Stimulated activated effector memory CD8-positive, alpha-beta T cell treated with anti-CD3 and anti-CD28 coated beads, Interleukin-12 subunit alpha, Interleukin-12 subunit beta, amount 100 ng/mL, for 72 hours (primary cell): ENCODE data around the gene CARS2.
A peak's percentile ranks its signal among the peaks of the same experiment; 100 is the strongest.
"Not testable (repeated sequence)": the region's sequence is repeated elsewhere in the genome, so short reads cannot be mapped to it uniquely, and the experiment has no call there.

Experiments
- ATAC-seq: fragments of 150-1000 bp; cut with Tn5 transposase; 2 replicates; pipeline ENCODE4 v1.10.0; 2021
- DNase-seq, 2 donors: peaks; one replicate each; pipeline ENCODE4 v3.0.0; 2021 to 2022; ENCODE audit warnings: low spot score in 2 of 2
- H3K27ac Mint-ChIP-seq: one replicate; pipeline ENCODE4 v1.8.0; 2022; ENCODE audit warnings: mild to moderate bottlenecking, mixed read lengths
- H3K36me3 Mint-ChIP-seq: one replicate; pipeline ENCODE4 v1.8.0; 2022; ENCODE audit warnings: mild to moderate bottlenecking, mixed read lengths
- H3K4me1 Mint-ChIP-seq: one replicate; pipeline ENCODE4 v1.8.0; 2022; ENCODE audit warnings: mixed read lengths
- H3K4me3 Mint-ChIP-seq: one replicate; pipeline ENCODE4 v1.8.0; 2022; ENCODE audit warnings: mild to moderate bottlenecking, mixed read lengths
- H3K9me3 Mint-ChIP-seq: one replicate; pipeline ENCODE4 v1.8.0; 2022; ENCODE audit warnings: mixed read lengths

The CARS2 gene

DNA sequence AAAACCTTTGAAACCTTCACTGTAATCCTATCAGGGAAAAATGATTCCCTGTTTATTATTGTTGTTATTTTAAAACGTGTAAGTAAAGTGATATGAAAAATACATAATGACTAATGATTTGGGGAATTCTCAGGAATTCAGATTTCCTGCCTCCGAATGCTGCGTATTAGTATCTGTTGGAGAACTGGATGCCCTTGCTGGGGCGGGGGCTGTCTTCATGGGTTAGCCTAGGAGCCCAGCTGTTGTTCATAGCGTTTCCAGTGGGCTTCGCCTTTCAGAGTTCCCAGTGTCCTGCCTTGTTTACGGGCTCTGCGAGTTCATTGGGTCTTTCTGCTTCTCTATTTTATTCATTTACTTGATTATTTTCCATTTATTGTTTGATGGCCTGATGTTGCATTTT, 72.1 kb downstream of the CARS2 start:
- peaks cover 60% of the 10 kb centered on the region for H3K36me3 Mint-ChIP-seq
- H3K27ac Mint-ChIP-seq: no peak overlapping the region
- DNase-seq: no peak

DNA sequence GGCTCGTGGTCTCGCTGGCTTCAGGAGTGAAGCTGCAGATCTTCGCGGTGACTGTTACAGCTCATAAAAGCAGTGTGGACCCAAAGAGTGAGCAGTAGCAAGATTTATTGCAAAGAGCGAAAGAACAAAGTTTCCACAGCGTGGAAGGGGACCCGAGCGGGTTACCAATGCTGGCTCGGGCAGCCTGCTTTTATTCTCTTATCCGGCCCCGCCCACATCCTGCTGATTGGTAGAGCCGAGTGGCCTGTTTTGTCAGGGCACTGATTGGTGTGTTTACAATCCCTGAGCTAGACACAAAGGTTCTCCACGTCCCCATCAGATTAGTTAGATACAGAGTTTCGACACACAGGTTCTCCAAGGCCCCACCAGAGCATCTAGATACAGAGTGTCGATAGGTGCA, 73.7 kb downstream of the CARS2 start:
- not testable (repeated sequence) for H3K27ac Mint-ChIP-seq

More for the DNA sequence above, 72.1 kb downstream of the CARS2 start:
- no peak for ATAC-seq
- Mint-ChIP-seq H3K4me3 (no peak overlapping the region), H3K4me1 (peaks cover 22% of the 10 kb centered on the region), H3K9me3 (no peaks in the 10 kb centered on the region)

DNA sequence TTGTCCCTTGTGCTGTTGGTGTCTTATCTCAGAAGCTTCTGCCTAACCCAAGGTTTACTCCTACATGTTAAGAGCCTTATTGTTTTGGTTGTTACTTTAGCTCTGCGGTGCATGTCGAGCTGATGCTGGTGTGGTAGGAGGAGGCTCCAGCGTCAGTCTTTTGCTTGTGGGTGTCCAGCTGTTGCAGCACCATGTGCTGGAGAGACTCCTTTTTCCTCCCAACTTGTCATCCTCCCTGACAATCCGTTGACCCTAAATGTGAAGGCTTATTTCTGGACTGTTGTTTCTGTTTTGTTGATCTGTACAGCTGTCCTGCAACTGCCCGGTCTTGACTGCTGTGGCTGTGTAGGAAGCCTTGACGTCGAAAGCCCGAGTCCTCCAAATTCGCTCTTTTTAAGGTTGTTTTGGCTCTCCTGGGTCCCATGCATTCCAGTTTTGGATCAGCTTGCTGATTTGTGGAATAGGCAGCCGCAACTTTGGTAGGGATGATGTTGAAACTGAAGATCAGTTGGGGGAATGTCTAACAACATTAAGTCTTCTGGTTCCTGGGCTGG, 75.3 kb downstream of the CARS2 start:
- no peaks in the 10 kb centered on the region for H3K9me3 Mint-ChIP-seq
- DNase-seq (no peak), ATAC-seq (no peak)
- peaks cover 63% of the 10 kb centered on the region for H3K36me3 Mint-ChIP-seq
- peak overlapping the region; percentile 85 for H3K27ac Mint-ChIP-seq
- H3K4me1 Mint-ChIP-seq: peaks cover 51% of the 10 kb centered on the region
- H3K4me3 Mint-ChIP-seq: no peak overlapping the region

More for the DNA sequence above, 73.7 kb downstream of the CARS2 start:
- H3K36me3 Mint-ChIP-seq: peaks cover 62% of the 10 kb centered on the region
- not testable (repeated sequence) for ATAC-seq, H3K9me3 Mint-ChIP-seq, H3K4me3 Mint-ChIP-seq, DNase-seq
- H3K4me1 Mint-ChIP-seq: peaks cover 35% of the 10 kb centered on the region

DNA sequence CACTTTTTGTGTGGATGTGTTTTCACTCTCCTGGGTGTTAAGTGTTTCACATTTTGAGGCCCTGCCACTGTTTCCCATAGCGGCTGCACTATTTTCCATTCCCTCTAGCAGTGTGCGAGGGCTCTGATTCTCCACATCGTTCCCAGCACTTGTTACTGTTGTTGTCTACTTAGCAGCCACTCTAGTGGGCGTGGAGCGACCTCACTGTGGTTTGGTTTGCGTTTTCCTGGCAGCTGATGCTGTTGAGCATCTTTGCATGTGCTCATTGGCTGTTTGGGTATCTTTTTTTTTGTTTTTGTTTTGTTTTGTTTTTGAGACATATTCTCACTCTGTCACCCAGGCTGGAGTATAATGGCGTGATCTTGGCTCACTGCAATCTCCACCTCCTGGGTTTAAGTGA, 76.2 kb downstream of the CARS2 start:
- H3K36me3 Mint-ChIP-seq: peaks cover 57% of the 10 kb centered on the region
- H3K9me3 Mint-ChIP-seq: no peaks in the 10 kb centered on the region
- peak overlapping the region; percentile 85 for H3K27ac Mint-ChIP-seq
- no peak for DNase-seq
- peak; percentile 76 for ATAC-seq
- peaks cover 54% of the 10 kb centered on the region for H3K4me1 Mint-ChIP-seq
- H3K4me3 Mint-ChIP-seq: no peak overlapping the region

DNA sequence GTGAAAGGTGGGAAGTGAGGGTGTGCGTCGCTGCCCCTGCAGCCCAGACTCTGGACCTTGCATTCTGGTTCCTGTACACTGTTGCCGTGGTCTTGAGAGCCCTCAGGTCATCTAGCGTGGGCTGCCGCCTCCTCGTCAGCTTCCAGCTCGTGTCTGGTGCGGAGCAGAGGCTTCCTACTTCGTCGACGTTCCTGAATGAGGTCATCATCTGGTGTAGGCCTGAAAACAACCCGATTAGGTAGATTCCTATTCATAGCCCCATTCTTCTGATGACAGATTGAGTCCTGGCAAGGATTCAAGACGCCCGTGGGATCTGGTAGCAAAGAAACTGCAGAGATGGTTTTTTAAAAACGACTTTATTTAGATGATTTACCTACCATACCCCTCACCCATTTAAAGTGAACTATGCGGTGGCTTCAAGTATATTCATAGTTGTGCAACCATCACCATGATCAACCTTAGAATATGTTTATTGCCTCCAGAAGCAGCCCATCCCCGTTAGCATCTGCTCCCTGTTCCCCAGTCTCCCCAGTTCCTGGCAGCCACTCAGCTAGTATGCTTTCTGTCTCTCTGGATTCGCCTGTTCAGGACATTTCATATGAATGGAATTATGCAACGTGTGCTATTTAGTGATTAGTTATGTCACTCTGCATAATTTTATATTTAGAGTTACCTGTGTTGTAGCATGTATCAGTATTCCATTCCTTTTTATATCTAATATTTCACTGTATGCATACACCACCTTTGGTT, 76.8 kb downstream of the CARS2 start:
- Mint-ChIP-seq H3K36me3 (peaks cover 57% of the 10 kb centered on the region), H3K9me3 (no peaks in the 10 kb centered on the region), H3K4me1 (peaks cover 54% of the 10 kb centered on the region), H3K4me3 (no peak overlapping the region), H3K27ac (peak overlapping the region; percentile 85)
- ATAC-seq (no peak), DNase-seq (no peak)

DNA sequence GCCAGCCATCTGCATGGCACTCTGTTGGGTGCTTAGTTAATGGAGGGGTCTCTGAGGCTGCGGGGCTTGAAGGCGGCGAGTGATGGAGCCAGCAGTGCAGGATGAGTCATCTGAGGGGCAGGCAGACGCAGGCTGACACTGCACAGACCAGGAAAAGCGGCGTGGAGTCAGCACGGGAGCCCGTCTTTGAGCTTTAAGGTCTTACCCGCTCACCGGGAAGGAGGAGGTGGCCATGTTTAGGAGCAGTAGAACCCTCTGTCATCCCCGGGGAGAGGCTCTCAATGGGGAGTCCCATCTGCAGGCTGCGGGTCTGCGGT, 77.5 kb downstream of the CARS2 start:
- peak; percentile 21 for ATAC-seq
- H3K27ac Mint-ChIP-seq: peak overlapping the region; percentile 20

DNA sequence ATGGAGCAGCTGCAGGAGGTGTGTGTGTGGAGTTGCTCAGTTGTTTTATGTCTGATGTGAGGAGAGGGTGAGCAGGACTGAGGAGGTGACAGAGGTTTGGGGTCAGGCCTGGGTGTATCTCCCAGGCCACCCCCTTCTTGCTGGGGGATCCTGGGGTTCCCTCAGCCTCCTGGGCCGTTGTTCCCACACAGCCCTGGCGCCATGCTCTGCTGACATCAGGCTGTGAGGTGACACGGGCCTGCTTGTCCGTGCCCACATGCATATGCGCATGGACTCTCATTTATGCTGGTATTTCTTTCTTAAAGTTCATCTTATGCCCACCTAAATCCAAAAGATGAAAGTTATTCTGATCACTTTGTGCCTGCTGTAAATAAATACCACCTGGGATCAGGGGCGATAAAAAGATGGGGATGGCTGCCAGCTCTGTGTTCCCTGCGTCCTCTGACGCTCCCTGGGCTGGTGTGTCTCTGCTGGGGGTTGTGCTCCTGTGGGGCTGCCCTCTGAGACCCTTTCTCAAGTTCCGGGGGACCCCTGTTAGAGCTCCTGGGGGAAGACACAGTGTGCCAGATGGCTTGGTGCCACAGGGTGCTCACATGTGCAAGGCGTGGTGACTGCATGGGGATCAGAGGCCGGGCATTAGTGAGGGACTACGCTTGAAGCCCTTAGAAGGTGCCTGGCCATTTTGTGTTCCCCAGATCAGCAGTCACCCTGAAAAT, 78.0 kb downstream of the CARS2 start:
- Mint-ChIP-seq H3K9me3 (no peaks in the 10 kb centered on the region), H3K36me3 (peaks cover 66% of the 10 kb centered on the region), H3K27ac (peak overlapping the region; percentile 20), H3K4me1 (peaks cover 55% of the 10 kb centered on the region), H3K4me3 (no peak overlapping the region)
- ATAC-seq (no peak), DNase-seq (no peak)

More for the DNA sequence above, 77.5 kb downstream of the CARS2 start:
- Mint-ChIP-seq H3K9me3 (no peaks in the 10 kb centered on the region), H3K4me1 (peaks cover 54% of the 10 kb centered on the region), H3K4me3 (no peak overlapping the region), H3K36me3 (peaks cover 61% of the 10 kb centered on the region)
- DNase-seq: no peak

DNA sequence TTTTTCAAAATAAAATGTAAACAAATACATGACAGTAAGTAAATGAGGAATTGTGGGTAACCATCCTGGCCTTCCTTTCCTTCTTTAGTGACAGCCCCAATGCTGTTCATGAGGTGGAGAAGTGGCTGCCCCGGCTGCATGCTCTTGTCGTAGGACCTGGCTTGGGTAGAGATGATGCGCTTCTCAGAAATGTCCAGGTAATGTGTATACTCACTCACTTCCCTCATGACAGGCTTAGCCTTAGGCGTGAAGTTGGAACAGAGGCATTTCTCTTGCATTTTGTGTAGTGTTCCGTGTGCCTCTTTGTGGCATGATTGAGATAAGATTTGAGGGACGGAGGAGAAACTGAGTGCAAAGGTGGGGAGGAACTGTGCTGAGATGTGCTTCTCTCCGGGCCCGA, 78.6 kb downstream of the CARS2 start:
- H3K9me3 Mint-ChIP-seq: no peaks in the 10 kb centered on the region
- peaks cover 61% of the 10 kb centered on the region for H3K4me1 Mint-ChIP-seq
- DNase-seq (no peak), ATAC-seq (no peak)
- H3K27ac Mint-ChIP-seq: no peak overlapping the region
- H3K36me3 Mint-ChIP-seq: peaks cover 70% of the 10 kb centered on the region
- H3K4me3 Mint-ChIP-seq: no peak overlapping the region

DNA sequence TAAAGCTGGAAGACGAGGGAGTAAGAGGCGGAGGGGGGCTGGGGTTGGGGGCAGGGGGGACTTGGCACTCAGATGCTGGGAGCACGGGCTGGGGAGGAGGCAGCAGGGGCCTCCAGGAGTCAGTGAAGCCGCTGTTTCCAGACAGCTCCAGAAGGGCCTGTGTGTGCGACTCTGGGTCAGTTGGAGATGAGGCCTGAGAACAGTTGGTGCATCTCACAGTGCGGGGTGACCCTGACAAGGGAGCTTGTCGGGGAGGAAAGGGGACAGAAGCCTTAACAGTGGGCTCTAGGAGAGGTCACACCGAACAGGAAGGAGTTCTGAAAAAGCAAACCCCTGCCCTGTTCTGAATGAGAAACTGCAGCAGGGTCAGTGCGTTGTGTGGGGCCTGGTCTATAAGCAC, 79.4 kb downstream of the CARS2 start:
- Mint-ChIP-seq H3K9me3 (no peaks in the 10 kb centered on the region), H3K36me3 (peaks cover 75% of the 10 kb centered on the region), H3K4me3 (no peak overlapping the region), H3K4me1 (peaks cover 61% of the 10 kb centered on the region), H3K27ac (peak overlapping the region; percentile 64)
- DNase-seq (no peak), ATAC-seq (no peak)

DNA sequence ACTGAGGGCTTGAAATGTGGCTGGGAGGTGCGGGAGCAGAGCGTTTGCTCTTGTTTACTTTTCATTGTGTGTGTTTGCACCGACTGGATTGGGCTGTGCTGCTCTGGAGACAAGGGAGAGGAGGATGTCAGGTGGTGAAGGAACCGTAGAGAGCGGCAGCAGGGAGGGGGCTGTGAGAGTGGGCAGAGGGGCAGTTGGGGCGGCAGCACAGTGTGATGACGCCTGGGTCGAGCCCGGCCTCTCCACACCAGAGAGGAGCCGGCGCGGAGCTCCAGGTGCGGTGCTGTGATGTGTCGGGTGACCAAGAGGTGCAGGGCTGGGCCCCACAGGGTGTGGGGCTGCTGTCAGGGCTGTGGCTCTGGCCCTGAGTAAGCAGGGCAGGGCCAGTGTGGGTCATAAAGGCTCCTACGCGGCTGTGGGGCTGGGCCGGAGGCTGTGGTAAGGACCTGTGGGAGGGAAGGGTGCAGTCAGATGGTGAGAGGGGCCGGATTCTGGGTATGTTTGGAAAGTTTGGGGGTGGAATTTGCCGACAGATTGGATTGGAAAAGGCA, 80.1 kb downstream of the CARS2 start:
- Mint-ChIP-seq H3K4me1 (peaks cover 60% of the 10 kb centered on the region), H3K27ac (peak overlapping the region; percentile 70), H3K4me3 (no peak overlapping the region), H3K36me3 (peaks cover 75% of the 10 kb centered on the region), H3K9me3 (no peaks in the 10 kb centered on the region)
- no peak for DNase-seq
- no peak for ATAC-seq

DNA sequence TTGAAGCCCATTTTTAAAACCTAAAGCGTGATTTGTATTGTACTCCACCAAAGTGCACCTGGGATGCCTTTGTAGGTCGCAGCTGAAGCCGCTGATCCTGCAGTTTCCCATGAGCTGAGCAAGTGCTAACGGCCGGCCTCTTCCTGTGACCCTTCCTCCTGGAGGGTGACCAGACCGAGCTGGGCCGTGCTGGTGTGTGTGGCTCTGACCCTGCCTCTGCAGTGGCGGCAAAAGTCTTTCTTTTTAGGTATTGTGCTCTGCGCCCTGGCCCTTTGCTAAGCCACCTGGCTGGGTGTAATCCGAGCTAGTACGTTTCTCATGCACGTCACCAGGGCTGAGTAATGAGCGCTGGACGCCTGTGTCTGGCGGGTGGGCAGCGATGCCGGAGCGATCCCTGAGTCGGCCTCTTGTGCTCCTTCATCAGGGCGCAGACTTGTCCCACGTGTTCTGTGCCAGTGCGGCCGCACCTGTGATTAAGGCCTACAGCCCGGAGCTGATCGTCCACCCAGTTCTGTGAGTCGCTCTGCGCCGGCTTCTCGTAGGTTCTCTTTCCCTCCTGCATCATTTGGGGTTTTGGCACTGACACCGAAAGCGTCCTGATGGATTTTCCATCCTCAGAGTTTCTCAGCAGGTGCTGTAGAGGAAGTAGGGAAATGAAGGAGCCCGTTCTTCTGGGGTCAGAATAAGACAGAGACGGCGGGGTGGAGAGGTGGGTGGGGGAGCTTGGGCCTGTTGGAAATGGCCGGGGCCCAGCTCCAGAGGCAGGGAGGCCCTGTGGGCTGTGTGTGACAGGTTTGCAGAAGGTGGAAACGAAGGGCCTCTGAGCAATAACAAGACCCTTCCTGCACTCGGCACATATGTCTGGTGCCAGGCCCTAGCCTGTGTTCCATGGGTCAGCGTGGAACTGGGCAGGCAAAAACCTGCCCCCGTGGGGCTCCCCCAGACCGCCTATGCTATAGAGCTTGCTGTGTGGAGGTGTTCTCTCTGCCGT, 80.9 kb downstream of the CARS2 start:
- H3K36me3 Mint-ChIP-seq: peaks cover 72% of the 10 kb centered on the region
- ATAC-seq (no peak), DNase-seq (no peak)
- H3K27ac Mint-ChIP-seq: peak overlapping the region; percentile 70
- no peak overlapping the region for H3K4me3 Mint-ChIP-seq
- no peaks in the 10 kb centered on the region for H3K9me3 Mint-ChIP-seq
- H3K4me1 Mint-ChIP-seq: peaks cover 52% of the 10 kb centered on the region

DNA sequence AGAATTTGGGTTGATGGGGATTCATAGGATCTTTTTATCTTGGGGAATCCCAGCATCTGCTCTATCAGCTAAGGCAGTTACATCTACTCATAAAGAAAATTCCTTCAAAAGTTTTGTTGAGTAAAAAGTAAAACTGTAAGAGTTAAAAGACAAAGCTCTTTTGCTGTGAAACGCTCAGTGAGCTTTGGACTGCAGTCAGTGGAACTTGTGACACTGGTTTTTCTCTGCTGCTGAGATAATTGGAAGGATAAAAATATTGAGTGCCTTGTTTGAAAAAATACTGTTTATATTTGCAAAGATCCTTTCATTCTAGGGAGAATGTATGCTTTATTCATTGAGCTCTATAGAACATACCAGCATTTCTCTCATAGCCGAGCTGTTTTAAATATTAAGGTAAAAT, 85.3 kb downstream of the CARS2 start:
- Mint-ChIP-seq H3K27ac (no peak overlapping the region), H3K4me3 (no peak overlapping the region), H3K4me1 (peaks cover 28% of the 10 kb centered on the region), H3K36me3 (peaks cover 30% of the 10 kb centered on the region), H3K9me3 (no peaks in the 10 kb centered on the region)
- ATAC-seq (no peak), DNase-seq (no peak)

DNA sequence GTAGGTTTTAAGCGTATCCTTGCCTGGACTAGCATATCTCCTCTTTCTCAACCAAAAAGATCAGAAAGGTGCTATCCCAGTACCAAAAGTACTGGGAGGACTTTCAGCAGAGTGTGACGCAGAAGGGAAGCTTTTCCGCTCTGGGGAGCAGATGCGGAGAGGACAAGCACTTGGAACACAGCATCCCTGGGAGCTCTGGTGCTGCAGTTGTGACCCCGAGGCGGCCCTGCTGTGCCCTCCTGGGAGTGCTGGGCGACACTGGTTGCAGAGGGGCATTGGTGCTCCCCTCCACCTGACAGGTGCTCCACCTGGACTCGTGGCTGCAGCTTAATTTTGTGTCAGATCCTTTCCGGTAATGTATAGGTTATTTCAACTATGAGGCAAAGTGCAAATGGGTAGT, 87.1 kb downstream of the CARS2 start:
- ATAC-seq: no peak
- DNase-seq: no peak
- Mint-ChIP-seq H3K4me3 (no peak overlapping the region), H3K4me1 (peaks cover 32% of the 10 kb centered on the region), H3K27ac (no peak overlapping the region), H3K36me3 (peaks cover 18% of the 10 kb centered on the region), H3K9me3 (no peaks in the 10 kb centered on the region)

DNA sequence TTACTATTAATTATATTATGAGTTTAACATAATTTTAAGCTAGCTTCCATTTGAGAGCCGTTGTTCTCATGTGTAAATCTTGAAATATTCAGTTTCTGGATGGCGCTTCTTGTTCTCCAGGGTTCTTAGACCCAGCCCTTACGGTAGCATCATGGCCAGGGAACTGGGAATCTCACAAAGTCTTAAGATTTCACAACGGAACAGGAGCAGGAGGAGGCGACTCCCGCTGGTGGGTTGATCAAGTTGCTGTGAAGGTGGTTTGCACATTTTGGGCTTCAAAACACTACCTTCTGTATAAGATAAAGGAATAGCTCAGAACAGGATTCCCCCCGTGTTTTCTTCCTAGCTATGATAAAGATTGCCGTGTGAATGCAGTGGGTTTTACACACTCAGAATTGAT, 87.7 kb downstream of the CARS2 start:
- H3K9me3 Mint-ChIP-seq: peaks cover 3% of the 10 kb centered on the region
- no peak overlapping the region for H3K4me3 Mint-ChIP-seq

More for the DNA sequence above, 87.7 kb downstream of the CARS2 start:
- Mint-ChIP-seq H3K27ac (no peak overlapping the region), H3K4me1 (peaks cover 32% of the 10 kb centered on the region), H3K36me3 (peaks cover 11% of the 10 kb centered on the region)
- DNase-seq: no peak
- no peak for ATAC-seq
